Uterus (tissue), 4 donors: ENCODE results near the gene RINL. TPM values are rescaled to one million over a fixed set of nuclear protein-coding genes. Genes with fewer than 3 reads are reported as not detected.

Source experiments
- DNase-seq, 2 donors: peaks; one replicate each; pipeline ENCODE4 v3.0.0-alpha.2; 2019 to 2020
- H3K27ac ChIP-seq, 2 donors: fragments of 200-600 bp; sonication (generic); 1 replicate in 1 of 2; 2 replicates in 1 of 2; pipeline ENCODE4 v1.5.1; 2016 to 2018
- H3K27me3 ChIP-seq, 2 donors: fragments of 200-600 bp; sonication (generic); one replicate each; pipeline ENCODE4 v1.5.1; 2018 to 2019; ENCODE audit warnings: control low read depth in 1 of 2
- H3K36me3 ChIP-seq, 2 donors: fragments of 200-600 bp; sonication (generic); one replicate each; pipeline ENCODE4 v1.5.1; 2019; ENCODE audit warnings: control low read depth in 1 of 2
- H3K4me1 ChIP-seq, 2 donors: fragments of 200-600 bp; sonication (generic); one replicate each; pipeline ENCODE4 v1.5.1; 2018 to 2019; ENCODE audit warnings: control low read depth in 1 of 2
- H3K4me3 ChIP-seq, 2 donors: fragments of 200-600 bp; sonication (generic); 1 replicate in 1 of 2; 2 replicates in 1 of 2; pipeline ENCODE4 v1.5.1; 2018 to 2019; ENCODE audit warnings: mild to moderate bottlenecking in 1 of 2
- H3K9me3 ChIP-seq, 2 donors: fragments of 200-600 bp; sonication (generic); one replicate each; pipeline ENCODE4 v1.5.1; 2019; ENCODE audit warnings: control low read depth in 1 of 2
- CTCF ChIP-seq, 4 experiments: fragments of 200-600 bp in 2 of 4; fragments of 450-650 bp in 2 of 4; sonication (generic) in 2 of 4; IDR thresholded peaks; one replicate each; pipeline ENCODE4 v1.5.1; 2016 to 2019; ENCODE audit warnings: antibody characterized with exemption in 4 of 4, mild to moderate bottlenecking in 2 of 4, moderate library complexity in 1 of 4
- POLR2A ChIP-seq, 2 donors: fragments of 450-650 bp; IDR thresholded peaks; one replicate each; pipeline ENCODE4 v1.6.1; 2016; ENCODE audit warnings: antibody characterized with exemption in 2 of 2, mild to moderate bottlenecking in 1 of 2, moderate library complexity in 1 of 2
- intact Hi-C: fragments of 100-400 bp; cut with DNase I; formaldehyde crosslinking; loops from one replicate; pipeline ENCODE4 v1.15.1; 2023; ENCODE audit warnings: low total_unique reads
- total RNA-seq, 4 donors: library from RNA; depleted of rRNA in 3 of 4; stranded (reverse); fragments of >200 nt in 3 of 4; gene quantifications; one replicate each; pipeline versions ENCODE4 v1.1.0 to v1.2.4, GENCODE V29; 2014 to 2023
- donor health status: DM: yes; HTN: yes; CAD: no.

The RINL gene
- total RNA-seq, 4 donors from 2014 or later, result 3.3 to 308 (median 5.0) TPM

GRCh38 chr19:38819231-38819920 is 58.7 kb downstream of the RINL start:
- intact Hi-C loops, result no loop called here
- H3K27me3 ChIP-seq, result no peaks in the 10 kb centered on the region
- no peak overlapping the region for H3K27ac ChIP-seq
- H3K9me3 ChIP-seq, result no peaks in the 10 kb centered on the region
- no peak for DNase-seq
- H3K4me3 ChIP-seq, result no peak overlapping the region
- no peaks in the 10 kb centered on the region for H3K4me1 ChIP-seq
- TF ChIP-seq POLR2A (IDR thresholded peaks at IDR 0.05) (no peak), CTCF (IDR thresholded peaks at IDR 0.05) (no peak)
- H3K36me3 ChIP-seq, result no peaks in the 10 kb centered on the region

Other genes with a start within 250 kb of the RINL start
- gene ACTN4, start 230.6 kb downstream of the RINL start, total RNA-seq, result 100 to 1,000 TPM; 259 to 844 (median 429) TPM
- 1 to 10 TPM in 2 of 4 donors, under 1 TPM in 1, not detected in 1; 0.83 to 8.4 (median 8.2) TPM for gene CAPN12, start 133.8 kb downstream of the RINL start, total RNA-seq
- 1 to 10 TPM in 1 of 4 donors, not detected in 3; 2.6 TPM for gene LGALS7, start 104.8 kb downstream of the RINL start, total RNA-seq
- gene LGALS7B, start 89.1 kb downstream of the RINL start, total RNA-seq, result 1 to 10 TPM in 2 of 4 donors, not detected in 2; 1.1 to 6.2 TPM
- gene LGALS4, start 65.3 kb downstream of the RINL start, total RNA-seq, result 1 to 10 TPM in 2 of 4 donors, under 1 TPM in 1, not detected in 1; 0.51 to 4.7 (median 3.6) TPM
- gene ECH1, start 46.5 kb downstream of the RINL start, total RNA-seq, result 100 to 1,000 TPM in 1 of 4 donors, 10 to 100 TPM in 3; 27.7 to 188 (median 70.3) TPM
- gene HNRNPL, start 28.3 kb downstream of the RINL start, total RNA-seq, result 100 to 1,000 TPM in 2 of 4 donors, 10 to 100 TPM in 2; 65.8 to 353 (median 177) TPM
- 100 to 1,000 TPM in 2 of 4 donors, 10 to 100 TPM in 2; 46.0 to 171 (median 80.2) TPM for gene SIRT2, start 21.3 kb upstream of the RINL start, total RNA-seq
- gene NFKBIB, start 21.7 kb upstream of the RINL start, total RNA-seq, result 10 to 100 TPM in 3 of 4 donors, 1 to 10 TPM in 1; 5.2 to 37.4 (median 19.4) TPM
- gene CCER2, start 33.9 kb upstream of the RINL start, total RNA-seq, result 1 to 10 TPM in 1 of 4 donors, under 1 TPM in 1, not detected in 2; 0.43 to 1.2 TPM
- 10 to 100 TPM in 2 of 4 donors, 1 to 10 TPM in 2; 1.3 to 18.4 (median 10.6) TPM for gene SARS2, start 52.5 kb upstream of the RINL start, total RNA-seq
- 10 to 100 TPM; 16.9 to 83.8 (median 19.2) TPM for gene MRPS12, start 52.7 kb upstream of the RINL start, total RNA-seq
- 10 to 100 TPM in 3 of 4 donors, 1 to 10 TPM in 1; 3.8 to 47.6 (median 36.7) TPM for gene FBXO17, start 97.5 kb upstream of the RINL start, total RNA-seq
- gene FBXO27, start 154.3 kb upstream of the RINL start, total RNA-seq, result 10 to 100 TPM in 1 of 4 donors, 1 to 10 TPM in 3; 3.4 to 11.3 (median 7.8) TPM
- under 1 TPM in 1 of 4 donors, not detected in 3; 0.55 TPM for gene ACP7, start 206.1 kb upstream of the RINL start, total RNA-seq
- gene PAK4, start 247.5 kb upstream of the RINL start, total RNA-seq, result 10 to 100 TPM in 3 of 4 donors, under 1 TPM in 1; 0.26 to 57.4 (median 24.3) TPM